ENCODE results near the gene TTC3.

The TTC3 gene

DNA sequence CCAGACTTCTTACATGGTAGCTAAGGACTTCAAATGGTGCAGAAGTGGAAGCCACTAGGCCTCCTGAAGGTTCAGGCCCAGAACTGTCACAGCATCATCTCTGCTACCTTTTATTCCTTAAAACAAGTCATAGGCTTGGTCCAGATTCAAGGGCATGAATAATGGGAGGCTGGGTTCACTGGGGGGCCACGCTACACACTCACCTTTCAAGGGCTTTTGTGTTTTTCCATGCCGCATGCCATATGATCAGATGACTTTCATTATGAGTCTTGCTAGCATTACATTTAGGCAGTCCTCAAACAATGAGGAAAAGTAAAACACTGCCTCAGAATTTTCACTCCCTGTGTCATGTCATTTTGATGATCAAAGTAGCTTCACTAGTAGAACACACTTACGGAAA lies 110.7 kb downstream of the TTC3 start:
- no peak overlapping the region for H2AFZ ChIP-seq
- H3K79me2 ChIP-seq: no peaks in the 10 kb centered on the region
- H3K27me3 ChIP-seq (ENCODE audit: control insufficient read depth, insufficient read depth, low read length): no peaks in the 10 kb centered on the region
- TF ChIP-seq, protein P1, sequence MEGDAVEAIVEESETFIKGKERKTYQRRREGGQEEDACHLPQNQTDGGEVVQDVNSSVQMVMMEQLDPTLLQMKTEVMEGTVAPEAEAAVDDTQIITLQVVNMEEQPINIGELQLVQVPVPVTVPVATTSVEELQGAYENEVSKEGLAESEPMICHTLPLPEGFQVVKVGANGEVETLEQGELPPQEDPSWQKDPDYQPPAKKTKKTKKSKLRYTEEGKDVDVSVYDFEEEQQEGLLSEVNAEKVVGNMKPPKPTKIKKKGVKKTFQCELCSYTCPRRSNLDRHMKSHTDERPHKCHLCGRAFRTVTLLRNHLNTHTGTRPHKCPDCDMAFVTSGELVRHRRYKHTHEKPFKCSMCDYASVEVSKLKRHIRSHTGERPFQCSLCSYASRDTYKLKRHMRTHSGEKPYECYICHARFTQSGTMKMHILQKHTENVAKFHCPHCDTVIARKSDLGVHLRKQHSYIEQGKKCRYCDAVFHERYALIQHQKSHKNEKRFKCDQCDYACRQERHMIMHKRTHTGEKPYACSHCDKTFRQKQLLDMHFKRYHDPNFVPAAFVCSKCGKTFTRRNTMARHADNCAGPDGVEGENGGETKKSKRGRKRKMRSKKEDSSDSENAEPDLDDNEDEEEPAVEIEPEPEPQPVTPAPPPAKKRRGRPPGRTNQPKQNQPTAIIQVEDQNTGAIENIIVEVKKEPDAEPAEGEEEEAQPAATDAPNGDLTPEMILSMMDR (IDR thresholded peaks at IDR 0.05): no peak
- no peaks in the 10 kb centered on the region for H3K36me3 ChIP-seq (ENCODE audit: control insufficient read depth, insufficient read depth, low read length)
- H3K4me2 ChIP-seq (ENCODE audit: low read length): no peak overlapping the region
- H3K9ac ChIP-seq: no peak overlapping the region
- H3K4me3 ChIP-seq (ENCODE audit: low read depth, low read length): no peak overlapping the region
- H3K27ac ChIP-seq: no peak overlapping the region
- no peaks in the 10 kb centered on the region for H3K9me3 ChIP-seq (ENCODE audit: control insufficient read depth, low read length)
- no peaks in the 10 kb centered on the region for H3K4me1 ChIP-seq

- no peaks in the 10 kb centered on the region for H3K9me3 ChIP-seq (ENCODE audit: control insufficient read depth, low read length)
- no peaks in the 10 kb centered on the region for H3K79me2 ChIP-seq
- TF ChIP-seq, protein P1 (IDR thresholded peaks at IDR 0.05): no peak
- H3K27me3 ChIP-seq (ENCODE audit: control insufficient read depth, insufficient read depth, low read length): no peaks in the 10 kb centered on the region
- no peak overlapping the region for H2AFZ ChIP-seq
- no peak overlapping the region for H3K4me2 ChIP-seq (ENCODE audit: low read length)
- H3K4me1 ChIP-seq: no peaks in the 10 kb centered on the region
- H3K36me3 ChIP-seq (ENCODE audit: control insufficient read depth, insufficient read depth, low read length): no peaks in the 10 kb centered on the region
- no peak overlapping the region for H3K4me3 ChIP-seq (ENCODE audit: low read depth, low read length)
- no peak overlapping the region for H3K9ac ChIP-seq
- no peak overlapping the region for H3K27ac ChIP-seq
Measured at GRCh38 chr21:37184784-37185593, 111.9 kb downstream of the TTC3 start.

- Histone ChIP-seq H2AFZ (no peak overlapping the region), H3K27ac (no peak overlapping the region), H3K36me3 (ENCODE audit: control insufficient read depth, insufficient read depth, low read length) (no peaks in the 10 kb centered on the region), H3K79me2 (no peaks in the 10 kb centered on the region), H3K4me2 (ENCODE audit: low read length) (no peak overlapping the region), H3K4me1 (no peaks in the 10 kb centered on the region), H3K27me3 (ENCODE audit: control insufficient read depth, insufficient read depth, low read length) (no peaks in the 10 kb centered on the region), H3K9ac (no peak overlapping the region), H3K4me3 (ENCODE audit: low read depth, low read length) (no peak overlapping the region), H3K9me3 (ENCODE audit: control insufficient read depth, low read length) (no peaks in the 10 kb centered on the region)
- TF ChIP-seq, protein P1 (IDR thresholded peaks at IDR 0.05): no peak
Measured at GRCh38 chr21:37186983-37187382, 113.9 kb downstream of the TTC3 start.

- Histone ChIP-seq H3K27me3 (ENCODE audit: control insufficient read depth, insufficient read depth, low read length) (no peaks in the 10 kb centered on the region), H3K27ac (no peak overlapping the region), H3K36me3 (ENCODE audit: control insufficient read depth, insufficient read depth, low read length) (no peaks in the 10 kb centered on the region), H3K9me3 (ENCODE audit: control insufficient read depth, low read length) (no peaks in the 10 kb centered on the region), H3K9ac (no peak overlapping the region), H3K4me2 (ENCODE audit: low read length) (no peak overlapping the region), H3K4me1 (no peaks in the 10 kb centered on the region), H2AFZ (no peak overlapping the region), H3K4me3 (ENCODE audit: low read depth, low read length) (no peak overlapping the region), H3K79me2 (no peaks in the 10 kb centered on the region)
- TF ChIP-seq, protein P1 (IDR thresholded peaks at IDR 0.05): no peak
Measured at GRCh38 chr21:37188825-37189224, 115.8 kb downstream of the TTC3 start.

DNA sequence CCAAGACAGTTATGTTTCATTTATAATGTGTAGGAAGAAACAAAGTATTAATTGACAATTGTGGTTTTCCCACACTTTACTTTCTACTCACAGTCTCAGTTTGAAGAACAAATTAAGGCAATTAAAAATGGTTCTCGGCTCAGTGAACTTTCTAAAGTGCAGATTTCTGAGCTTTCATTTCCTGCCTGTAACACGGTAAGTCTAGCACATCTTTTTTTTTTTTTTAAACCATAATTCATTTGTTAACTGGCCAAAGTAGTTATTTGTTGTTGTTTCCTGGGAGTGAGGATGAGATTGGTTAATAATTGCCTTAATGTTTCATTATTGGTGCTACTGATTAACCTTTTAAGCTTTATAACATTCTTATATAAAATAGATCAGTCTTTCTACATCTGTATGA lies 119.0 kb downstream of the TTC3 start:
- H3K27me3 ChIP-seq (ENCODE audit: control insufficient read depth, insufficient read depth, low read length): no peaks in the 10 kb centered on the region
- H2AFZ ChIP-seq: no peak overlapping the region
- H3K4me1 ChIP-seq: no peaks in the 10 kb centered on the region
- TF ChIP-seq, protein P1 (IDR thresholded peaks at IDR 0.05): no peak
- no peaks in the 10 kb centered on the region for H3K9me3 ChIP-seq (ENCODE audit: control insufficient read depth, low read length)
- no peak overlapping the region for H3K27ac ChIP-seq
- no peak overlapping the region for H3K4me3 ChIP-seq (ENCODE audit: low read depth, low read length)
- no peaks in the 10 kb centered on the region for H3K79me2 ChIP-seq
- no peak overlapping the region for H3K9ac ChIP-seq
- no peaks in the 10 kb centered on the region for H3K36me3 ChIP-seq (ENCODE audit: control insufficient read depth, insufficient read depth, low read length)
- H3K4me2 ChIP-seq (ENCODE audit: low read length): no peak overlapping the region
